HEK293T (cell line): ENCODE measurements around the gene WDTC1.

Experiments
- ARNT ChIP-seq: fragments of 450-650 bp; IDR thresholded peaks from 2 replicates; pipeline ENCODE4 v1.6.1; 2017; ENCODE audit warnings: mild to moderate bottlenecking
- BHLHE40 ChIP-seq: fragments of 450-650 bp; IDR thresholded peaks from 2 replicates; pipeline ENCODE4 v1.6.1; 2016; ENCODE audit warnings: mild to moderate bottlenecking, moderate library complexity, borderline replicate concordance
- ELF4 ChIP-seq: fragments of 450-650 bp; IDR thresholded peaks from 2 replicates; pipeline ENCODE4 v1.6.1; 2017; ENCODE audit warnings: antibody characterized with exemption
- FOXA1 ChIP-seq: fragments of 450-650 bp; IDR thresholded peaks from 2 replicates; pipeline ENCODE4 v1.6.1; 2016; ENCODE audit warnings: mild to moderate bottlenecking
- FOXK2 ChIP-seq: fragments of 450-650 bp; IDR thresholded peaks from 2 replicates; pipeline ENCODE4 v1.6.1; 2016; ENCODE audit warnings: mild to moderate bottlenecking
- FOXM1 ChIP-seq: fragments of 450-650 bp; IDR thresholded peaks from 2 replicates; pipeline ENCODE4 v1.6.1; 2017; ENCODE audit warnings: mild to moderate bottlenecking, borderline replicate concordance
- HDGF ChIP-seq: fragments of 450-650 bp; IDR thresholded peaks from 2 replicates; pipeline ENCODE4 v1.6.1; 2017; ENCODE audit warnings: antibody characterized with exemption, borderline replicate concordance
- L3MBTL2 ChIP-seq: fragments of 450-650 bp; conservative IDR thresholded peaks from 2 replicates; pipeline ENCODE4 v1.6.1; 2016; ENCODE audit warnings: mild to moderate bottlenecking
- NFRKB ChIP-seq: fragments of 450-650 bp; IDR thresholded peaks from 2 replicates; pipeline ENCODE4 v1.6.1; 2016; ENCODE audit warnings: mild to moderate bottlenecking, moderate library complexity
- PKNOX1 ChIP-seq: fragments of 450-650 bp; IDR thresholded peaks from 2 replicates; pipeline ENCODE4 v1.6.1; 2016
- SP1 ChIP-seq: fragments of 450-650 bp; IDR thresholded peaks from 2 replicates; pipeline ENCODE4 v1.6.1; 2017
- SUZ12 ChIP-seq: fragments of 450-650 bp; IDR thresholded peaks from 2 replicates; pipeline ENCODE4 v1.6.1; 2016; ENCODE audit warnings: mild to moderate bottlenecking
- TARDBP ChIP-seq: fragments of 450-650 bp; IDR thresholded peaks from 2 replicates; pipeline ENCODE4 v1.6.1; 2016
- ZNF384 ChIP-seq: fragments of 450-650 bp; IDR thresholded peaks from 2 replicates; pipeline ENCODE4 v1.6.1; 2016

DNA sequence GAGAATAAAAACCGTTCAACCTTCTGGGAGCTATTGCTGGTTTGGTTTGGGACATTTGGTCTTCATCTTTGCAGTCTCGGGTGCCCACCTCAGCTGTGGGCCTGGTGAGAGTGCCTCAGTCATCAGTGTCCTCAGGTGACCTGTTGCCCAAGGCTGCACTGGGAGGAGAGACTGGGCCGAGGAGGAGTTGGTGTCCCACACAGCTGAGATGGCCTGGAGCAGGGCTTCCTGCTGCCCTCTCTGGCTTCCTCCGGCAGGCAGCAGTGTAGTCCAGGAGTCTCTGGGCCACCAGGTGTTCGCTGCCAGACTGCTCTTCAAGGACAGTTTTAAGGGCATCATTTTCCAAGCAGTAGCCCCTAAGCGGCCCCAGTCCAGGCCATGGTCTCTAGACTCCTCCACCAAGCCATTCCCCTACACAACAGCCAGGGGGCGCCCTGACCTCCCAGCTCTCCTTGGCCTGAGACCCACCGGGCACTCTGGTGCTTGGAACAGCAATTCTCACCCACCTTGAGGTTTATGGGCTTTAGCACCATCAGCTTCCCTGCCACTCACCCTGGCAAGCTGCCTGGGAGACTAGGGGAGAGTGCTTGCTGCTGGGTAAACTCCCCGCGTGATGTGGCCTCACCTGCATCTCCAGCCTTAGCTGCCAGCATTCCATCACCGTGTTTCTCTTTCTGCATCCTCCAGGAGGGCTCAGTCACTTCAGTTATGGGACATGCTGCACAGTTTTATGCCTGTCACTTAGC, 98.3 kb downstream of the WDTC1 start:
- no peak for TF ChIP-seq FOXK2
- no peak for TF ChIP-seq SUZ12
- TF ChIP-seq PKNOX1: no peak
- TF ChIP-seq NFRKB: no peak
- no peak for TF ChIP-seq ELF4
- no peak for TF ChIP-seq SP1
- no peak for TF ChIP-seq TARDBP
- TF ChIP-seq FOXA1: no peak
- no peak for TF ChIP-seq BHLHE40
- TF ChIP-seq ARNT: no peak
- no peak for TF ChIP-seq HDGF
- TF ChIP-seq FOXM1: no peak
- no peak for TF ChIP-seq L3MBTL2
- TF ChIP-seq ZNF384: no peak
